ENCODE data around the gene MEI1. TPM values are rescaled to one million over a fixed set of nuclear protein-coding genes. Genes with fewer than 3 reads are reported as not detected.

MEI1 gene
- total RNA-seq, 1 experiment from 2014 or later: 0.20 TPM

- no peak overlapping the region for H3K9ac ChIP-seq (ENCODE audit: extremely low read depth, insufficient read length, low read length)
- H3K4me2 ChIP-seq (ENCODE audit: insufficient read depth, insufficient read length, low read length): no peak overlapping the region
- H2BK120ac ChIP-seq (ENCODE audit: low read depth, low read length, poor library complexity, severe bottlenecking): no peak overlapping the region
- no peak overlapping the region for H3K4me3 Mint-ChIP-seq
- H3K79me2 ChIP-seq (ENCODE audit: insufficient read depth, low read length): no peaks in the 10 kb centered on the region
- H2AK5ac ChIP-seq (ENCODE audit: insufficient read length, low read length): no peak overlapping the region
- H3K27ac ChIP-seq (ENCODE audit: insufficient read length, low read depth, low read length): no peak overlapping the region
- H2BK5ac ChIP-seq (ENCODE audit: insufficient read length, low read length): no peak overlapping the region
- no peaks in the 10 kb centered on the region for H3K9me3 Mint-ChIP-seq
- no peak overlapping the region for H3K14ac ChIP-seq (ENCODE audit: insufficient read depth, low read length)
- no peak overlapping the region for H4K91ac ChIP-seq (ENCODE audit: insufficient read length, low read depth, low read length)
- no peak overlapping the region; a peak in 1 of 7 replicates for H3K27ac Mint-ChIP-seq
- no peak for DNase-seq
- WGBS (ENCODE audit: extremely low coverage, insufficient read length, low lambda C conversion rate): no CpG with 5 or more reads among the region's 2 CpGs
- H4K8ac ChIP-seq (replicated peaks; ENCODE audit: insufficient read length, low read depth, low read length): no peak overlapping the region
- no peaks in the 10 kb centered on the region for H3K4me1 ChIP-seq (ENCODE audit: insufficient read depth, low read length)
- no peak overlapping the region for H3T11ph ChIP-seq (ENCODE audit: low read length)
- no peak overlapping the region for H3K4ac ChIP-seq (ENCODE audit: low read depth, low read length)
- no peaks in the 10 kb centered on the region for H3K79me1 ChIP-seq (ENCODE audit: insufficient read depth, low read depth, low read length, poor library complexity, severe bottlenecking)
- no peak overlapping the region for H3K56ac ChIP-seq (ENCODE audit: insufficient read length, low read depth, low read length)
- no peaks in the 10 kb centered on the region for H3K27me3 Mint-ChIP-seq (ENCODE audit: low read depth)
- H3K23ac ChIP-seq (ENCODE audit: insufficient read length, low read depth, low read length): no peak overlapping the region
- H2BK12ac ChIP-seq (ENCODE audit: insufficient read length, low read depth, low read length): no peak overlapping the region
- H3K27me3 ChIP-seq (ENCODE audit: insufficient read depth, low read length): no peaks in the 10 kb centered on the region
- H3K18ac ChIP-seq (ENCODE audit: insufficient read length, low read depth, low read length): no peak overlapping the region
- TF ChIP-seq CTCF (conservative IDR thresholded peaks at IDR 0.05): no peak
- no peaks in the 10 kb centered on the region for H4K20me1 ChIP-seq (ENCODE audit: control insufficient read depth, insufficient read depth, insufficient read length)
- H3K36me3 Mint-ChIP-seq (ENCODE audit: insufficient read depth in 1 of 3, low read depth in 3 of 3): peaks cover 9 to 57% (median 35%) of the 10 kb centered on the region in 3 experiments
- no peak overlapping the region for H2BK15ac ChIP-seq (ENCODE audit: low read depth, low read length)
- no peak overlapping the region for H2BK20ac ChIP-seq (ENCODE audit: low read depth, low read length, poor library complexity, severe bottlenecking)
- H4K5ac ChIP-seq (ENCODE audit: insufficient read length, low read depth, low read length): no peak overlapping the region
- H3K4me1 Mint-ChIP-seq: peaks cover 0 to 8% of the 10 kb centered on the region in 2 experiments; a peak in 1 of 4 replicates
- H3K9me3 ChIP-seq (ENCODE audit: control insufficient read depth, low read depth, low read length): no peaks in the 10 kb centered on the region
- no peak overlapping the region for H2AFZ ChIP-seq (ENCODE audit: low read length)
- no peaks in the 10 kb centered on the region for H3K23me2 ChIP-seq (ENCODE audit: insufficient read length, low read depth, low read length, poor library complexity, severe bottlenecking)
These were observed 117.6 kb downstream of the MEI1 start for GRCh38 chr22:41816871-41817270.

All from H9 (cell line).